Spleen (tissue), 7 donors: ENCODE measurements around the gene ZNF385D.

Experiments
- POLR2A ChIP-seq, 3 donors: fragments of 450-650 bp; IDR thresholded peaks; one replicate each; pipeline ENCODE4 v1.5.1; 2017; ENCODE audit warnings: antibody characterized with exemption in 3 of 3, mild to moderate bottlenecking in 1 of 3
- POLR2AphosphoS5 ChIP-seq, 3 donors: sonication (generic); formaldehyde crosslinking; IDR thresholded peaks; one replicate each; pipeline ENCODE4 v1.5.1; 2017; ENCODE audit warnings: antibody characterized with exemption in 3 of 3
- TF ChIP-seq, protein P1 (sequence below), 11 experiments: fragments of 200-600 bp in 7 of 11; fragments of 450-650 bp in 4 of 11; sonication (generic) in 4 of 11; IDR thresholded peaks in 8 of 11; conservative IDR thresholded peaks in 3 of 11; 1 replicate in 7 of 11; 2 replicates in 4 of 11; pipeline versions ENCODE4 v1.4.0 to v1.8.0; 2016 to 2021; ENCODE audit warnings: antibody characterized with exemption in 11 of 11, inconsistent platforms in 4 of 11, mild to moderate bottlenecking in 1 of 11
- donor health status: DM: no; HTN: no; CAD: no; lungs with moderate emphysema.
- donor health status: DM: no; HTN: no; CAD: no.
- donor health status: DM: no; HTN: no; CAD: no.

DNA sequence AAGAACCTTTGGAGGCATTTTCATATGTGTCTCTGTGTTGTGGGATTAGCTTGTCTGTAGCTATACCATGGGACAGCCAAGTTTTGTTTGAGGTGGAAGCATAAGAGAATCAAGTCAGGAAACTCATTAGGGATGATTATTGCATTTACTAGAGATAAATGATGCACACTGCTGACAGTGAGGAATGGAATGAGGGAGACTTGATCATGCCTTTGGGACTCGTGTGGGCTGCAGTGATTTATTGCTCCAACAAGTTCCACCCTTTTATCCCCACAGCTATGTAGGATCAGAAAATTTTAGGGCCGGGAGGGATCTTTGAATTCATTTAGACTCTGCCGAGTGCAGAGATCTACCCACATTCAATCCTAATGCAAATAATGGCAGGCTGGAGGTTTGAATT is 16.3 kb downstream of the ZNF385D start:
- TF ChIP-seq POLR2AphosphoS5 (IDR thresholded peaks at IDR 0.05) (no peak), POLR2A (IDR thresholded peaks at IDR 0.05) (no peak)
- TF ChIP-seq, protein P1, sequence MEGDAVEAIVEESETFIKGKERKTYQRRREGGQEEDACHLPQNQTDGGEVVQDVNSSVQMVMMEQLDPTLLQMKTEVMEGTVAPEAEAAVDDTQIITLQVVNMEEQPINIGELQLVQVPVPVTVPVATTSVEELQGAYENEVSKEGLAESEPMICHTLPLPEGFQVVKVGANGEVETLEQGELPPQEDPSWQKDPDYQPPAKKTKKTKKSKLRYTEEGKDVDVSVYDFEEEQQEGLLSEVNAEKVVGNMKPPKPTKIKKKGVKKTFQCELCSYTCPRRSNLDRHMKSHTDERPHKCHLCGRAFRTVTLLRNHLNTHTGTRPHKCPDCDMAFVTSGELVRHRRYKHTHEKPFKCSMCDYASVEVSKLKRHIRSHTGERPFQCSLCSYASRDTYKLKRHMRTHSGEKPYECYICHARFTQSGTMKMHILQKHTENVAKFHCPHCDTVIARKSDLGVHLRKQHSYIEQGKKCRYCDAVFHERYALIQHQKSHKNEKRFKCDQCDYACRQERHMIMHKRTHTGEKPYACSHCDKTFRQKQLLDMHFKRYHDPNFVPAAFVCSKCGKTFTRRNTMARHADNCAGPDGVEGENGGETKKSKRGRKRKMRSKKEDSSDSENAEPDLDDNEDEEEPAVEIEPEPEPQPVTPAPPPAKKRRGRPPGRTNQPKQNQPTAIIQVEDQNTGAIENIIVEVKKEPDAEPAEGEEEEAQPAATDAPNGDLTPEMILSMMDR (IDR thresholded peaks at IDR 0.05 in 8 of 11, conservative IDR thresholded peaks at IDR 0.05 in 3 of 11), result no peak
